T-helper 2 cell treated with Interferon-gamma antibody and Interleukin-4, amounts not matched to agents 5 μg/mL and 100 μg/mL, for 36 hours (primary cell): ENCODE results near the gene RIT2.
"Not testable (repeated sequence)": the region's sequence is repeated elsewhere in the genome, so short reads cannot be mapped to it uniquely, and the experiment has no call there.

Experiments used
- DNase-seq: peaks from one replicate; pipeline ENCODE4 v3.0.0; 2021; ENCODE audit warnings: low spot score
- H3K27ac Mint-ChIP-seq: one replicate; pipeline ENCODE4 v1.8.0; 2021; ENCODE audit warnings: mild to moderate bottlenecking, mixed read lengths
- H3K27me3 Mint-ChIP-seq: one replicate; pipeline ENCODE4 v1.8.0; 2021; ENCODE audit warnings: low read depth, mixed read lengths
- H3K36me3 Mint-ChIP-seq: one replicate; pipeline ENCODE4 v1.8.0; 2021; ENCODE audit warnings: low read depth, mixed read lengths
- H3K4me1 Mint-ChIP-seq: one replicate; pipeline ENCODE4 v1.8.0; 2021; ENCODE audit warnings: low read depth, mixed read lengths
- H3K4me3 Mint-ChIP-seq: one replicate; pipeline ENCODE4 v1.8.0; 2022; ENCODE audit warnings: mild to moderate bottlenecking, moderate library complexity, mixed read lengths
- H3K9me3 Mint-ChIP-seq: one replicate; pipeline ENCODE4 v1.8.0; 2021; ENCODE audit warnings: mixed read lengths

The RIT2 gene

DNA sequence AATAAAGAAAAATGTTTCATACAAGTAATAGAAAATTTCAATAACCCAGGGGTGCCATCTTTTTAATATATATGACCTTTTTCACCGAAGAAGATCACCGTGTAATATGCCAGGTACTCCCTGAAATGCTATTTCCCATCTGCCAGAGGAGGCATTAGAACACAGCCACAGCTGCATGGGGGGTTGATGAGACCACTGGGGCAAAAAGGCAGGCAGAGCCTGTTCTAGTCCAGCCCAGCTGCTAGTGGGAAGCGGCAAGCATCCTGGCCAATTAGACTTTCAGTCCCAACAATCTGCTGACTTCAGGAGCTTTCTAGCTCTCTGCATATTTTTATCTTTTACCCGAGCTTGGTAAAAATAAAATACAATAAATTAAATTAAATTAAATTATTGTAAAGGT, 362.6 kb downstream of the RIT2 start:
- H3K27me3 Mint-ChIP-seq = no peaks in the 10 kb centered on the region
- H3K27ac Mint-ChIP-seq = no peak overlapping the region
- peaks cover 12% of the 10 kb centered on the region for H3K9me3 Mint-ChIP-seq
- no peaks in the 10 kb centered on the region for H3K4me1 Mint-ChIP-seq
- DNase-seq = no peak
- no peaks in the 10 kb centered on the region for H3K36me3 Mint-ChIP-seq
- no peak overlapping the region for H3K4me3 Mint-ChIP-seq

DNA sequence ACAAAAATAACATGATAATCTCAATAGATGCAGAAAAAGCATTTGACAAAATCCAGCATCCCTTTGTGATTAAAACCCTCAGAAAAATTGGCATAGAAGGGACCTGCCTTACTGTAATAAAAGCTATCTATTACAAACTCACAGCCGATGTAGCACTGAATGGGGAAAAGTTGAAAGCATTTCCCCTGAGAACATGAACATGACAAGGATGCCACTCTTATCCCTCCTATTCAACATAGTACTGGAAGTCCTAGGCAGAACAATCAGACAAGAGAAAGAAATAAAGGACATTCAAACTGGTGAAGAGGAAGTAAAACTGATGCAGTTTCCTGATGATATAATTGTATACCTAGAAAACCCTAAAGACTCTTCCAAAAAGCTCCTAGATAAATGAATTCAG, 368.7 kb downstream of the RIT2 start:
- Mint-ChIP-seq H3K27ac (no peak overlapping the region), H3K9me3 (no peaks in the 10 kb centered on the region), H3K36me3 (no peaks in the 10 kb centered on the region), H3K27me3 (no peaks in the 10 kb centered on the region), H3K4me1 (no peaks in the 10 kb centered on the region), H3K4me3 (no peak overlapping the region)
- no peak for DNase-seq

DNA sequence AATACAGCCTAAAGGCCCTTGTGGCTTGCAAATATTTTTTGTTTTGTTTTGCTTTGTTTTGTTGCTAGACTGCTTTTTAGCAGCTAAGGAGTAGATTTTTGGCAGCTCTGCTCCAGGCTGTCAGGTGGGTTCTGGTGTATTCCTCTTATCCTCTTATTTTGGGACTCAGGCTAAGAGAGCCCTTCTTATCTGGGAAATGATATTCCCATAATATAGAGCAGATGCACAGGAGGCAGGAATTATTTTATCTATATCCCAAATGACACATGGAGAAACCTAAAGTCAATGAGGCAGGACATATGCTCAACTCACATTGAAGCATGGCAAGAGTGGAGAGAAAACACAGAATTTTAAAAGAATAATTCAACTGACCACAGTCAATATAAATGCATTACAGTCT, 369.6 kb downstream of the RIT2 start:
- Mint-ChIP-seq H3K4me1 (no peaks in the 10 kb centered on the region), H3K27ac (no peak overlapping the region), H3K9me3 (no peaks in the 10 kb centered on the region), H3K27me3 (no peaks in the 10 kb centered on the region), H3K36me3 (no peaks in the 10 kb centered on the region), H3K4me3 (no peak overlapping the region)
- no peak for DNase-seq

DNA sequence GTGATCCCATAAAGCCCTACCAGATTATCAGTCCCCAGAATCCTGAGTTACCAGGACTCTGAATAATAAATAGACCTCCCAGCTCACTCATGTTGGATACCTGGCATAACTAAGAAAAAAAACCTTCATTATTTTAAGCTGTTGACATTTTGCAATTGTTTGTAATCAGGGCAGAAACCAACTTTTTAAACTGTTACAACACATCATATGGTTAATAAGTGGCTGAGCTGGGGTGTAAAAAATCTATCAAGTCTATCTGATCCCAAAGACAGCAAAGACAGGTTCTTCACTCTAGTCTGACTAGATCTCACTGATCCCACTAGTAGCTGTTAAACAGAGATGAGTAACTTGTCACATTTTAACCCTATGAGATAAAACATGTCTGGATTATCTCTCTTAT, 370.3 kb downstream of the RIT2 start:
- H3K4me3 Mint-ChIP-seq = no peak overlapping the region
- no peaks in the 10 kb centered on the region for H3K27me3 Mint-ChIP-seq
- no peaks in the 10 kb centered on the region for H3K9me3 Mint-ChIP-seq
- H3K36me3 Mint-ChIP-seq = no peaks in the 10 kb centered on the region
- no peak for DNase-seq
- no peaks in the 10 kb centered on the region for H3K4me1 Mint-ChIP-seq
- H3K27ac Mint-ChIP-seq = no peak overlapping the region

DNA sequence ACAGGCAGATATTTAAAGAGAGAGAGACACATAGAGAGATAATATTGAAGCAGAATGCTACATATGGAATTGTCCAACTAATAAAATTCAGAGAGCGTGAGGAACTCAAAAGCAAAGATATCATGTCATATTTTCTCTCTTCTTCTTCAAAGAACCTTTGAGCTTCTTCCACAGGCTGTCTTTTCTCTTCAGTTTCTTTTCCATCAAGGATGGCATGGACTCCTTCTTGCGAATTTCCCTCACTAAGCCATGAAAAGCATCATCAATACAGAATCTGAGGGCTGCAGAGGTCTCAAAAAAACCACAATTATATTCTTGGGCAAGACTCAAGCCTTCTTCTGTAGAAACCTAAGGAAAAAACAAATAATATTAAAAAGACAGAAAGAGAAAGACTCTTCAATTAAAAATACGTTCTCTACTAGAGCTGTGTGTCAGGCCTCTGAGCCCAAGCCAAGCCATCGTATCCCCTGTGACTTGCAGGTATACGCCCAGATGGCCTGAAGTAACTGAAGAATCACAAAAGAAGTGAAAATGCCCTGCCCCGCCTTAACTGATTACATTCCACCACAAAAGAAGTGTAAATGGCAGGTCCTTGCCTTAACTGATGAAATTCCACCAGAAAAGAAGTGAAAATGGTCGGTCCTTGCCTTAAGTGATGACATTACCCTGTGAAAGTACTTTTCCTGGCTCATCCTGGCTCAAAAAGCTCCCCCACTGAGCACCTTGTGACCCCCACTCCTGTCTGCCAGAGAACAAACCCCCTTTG, 371.9 kb downstream of the RIT2 start:
- Mint-ChIP-seq H3K4me3 (no peak overlapping the region), H3K4me1 (no peaks in the 10 kb centered on the region), H3K9me3 (peaks cover under 1% of the 10 kb centered on the region), H3K27ac (no peak overlapping the region), H3K27me3 (no peaks in the 10 kb centered on the region), H3K36me3 (no peaks in the 10 kb centered on the region)
- no peak for DNase-seq

DNA sequence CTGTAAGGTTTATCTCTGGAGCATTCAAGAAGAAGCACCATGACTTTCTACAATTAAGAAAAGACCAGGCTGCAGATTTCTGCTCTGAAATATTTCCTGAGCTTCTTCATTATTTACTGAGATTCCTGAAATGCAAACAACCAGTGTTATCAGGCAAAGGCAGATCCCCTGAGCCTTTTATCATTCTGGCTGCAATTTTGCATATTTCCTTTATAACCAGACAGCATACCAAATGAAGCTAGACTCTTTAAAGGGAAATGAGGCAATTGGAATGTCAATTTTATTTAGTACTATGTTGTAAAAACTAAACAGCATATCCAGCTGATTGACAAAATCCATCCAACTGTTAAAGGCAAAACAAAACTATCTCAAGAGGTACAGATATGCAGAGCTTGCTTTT, 372.5 kb downstream of the RIT2 start:
- Mint-ChIP-seq H3K27ac (no peak overlapping the region), H3K4me3 (no peak overlapping the region), H3K9me3 (peaks cover 6% of the 10 kb centered on the region), H3K4me1 (no peaks in the 10 kb centered on the region), H3K36me3 (no peaks in the 10 kb centered on the region), H3K27me3 (no peaks in the 10 kb centered on the region)
- DNase-seq = no peak

DNA sequence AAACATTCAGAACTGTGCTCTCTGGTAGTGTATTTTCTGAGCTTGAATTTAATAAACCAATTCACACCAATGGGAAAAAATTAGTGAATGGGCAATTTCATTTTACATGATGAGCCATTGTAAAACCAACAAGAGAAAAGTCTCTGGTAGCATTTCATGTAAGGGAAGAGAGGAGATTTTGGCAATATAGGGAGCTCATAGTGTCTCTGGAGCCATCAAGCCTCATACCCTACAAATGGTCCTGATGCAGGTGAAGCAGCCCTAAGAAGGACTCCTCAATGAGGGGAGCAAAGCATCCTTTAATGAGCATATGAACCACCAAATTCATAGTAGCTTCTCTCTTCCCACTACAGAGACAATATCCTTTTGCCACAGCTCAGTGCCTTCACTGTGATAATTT, 373.0 kb downstream of the RIT2 start:
- Mint-ChIP-seq H3K36me3 (no peaks in the 10 kb centered on the region), H3K9me3 (peaks cover 8% of the 10 kb centered on the region), H3K4me3 (no peak overlapping the region), H3K27ac (no peak overlapping the region), H3K4me1 (no peaks in the 10 kb centered on the region), H3K27me3 (no peaks in the 10 kb centered on the region)
- DNase-seq = no peak

DNA sequence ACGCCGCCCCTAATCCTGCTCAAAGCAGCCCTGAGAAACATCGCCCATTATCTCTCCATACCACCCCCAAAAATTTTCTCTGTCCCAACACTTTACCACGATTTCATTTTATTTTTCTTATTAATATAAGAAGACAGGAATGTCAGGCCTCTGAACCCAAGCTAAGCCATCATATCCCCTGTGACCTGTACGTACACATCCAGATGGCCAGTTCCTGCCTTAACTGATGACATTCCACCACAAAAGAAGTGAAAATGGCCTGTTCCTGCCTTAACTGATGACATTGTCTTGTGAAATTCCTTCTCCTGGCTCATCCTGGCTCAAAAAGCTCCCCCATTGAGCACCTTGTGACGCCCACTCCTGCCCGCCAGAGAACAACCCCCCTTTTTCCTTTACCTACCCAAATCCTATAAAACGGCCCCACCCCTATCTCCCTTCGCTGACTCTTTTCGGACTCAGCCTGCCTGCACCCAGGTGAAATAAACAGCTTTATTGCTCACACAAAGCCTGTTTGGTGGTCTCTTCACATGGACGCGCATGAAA, 373.6 kb downstream of the RIT2 start:
- not testable (repeated sequence) for H3K4me1 Mint-ChIP-seq, DNase-seq, H3K9me3 Mint-ChIP-seq, H3K36me3 Mint-ChIP-seq, H3K4me3 Mint-ChIP-seq, H3K27me3 Mint-ChIP-seq, H3K27ac Mint-ChIP-seq

DNA sequence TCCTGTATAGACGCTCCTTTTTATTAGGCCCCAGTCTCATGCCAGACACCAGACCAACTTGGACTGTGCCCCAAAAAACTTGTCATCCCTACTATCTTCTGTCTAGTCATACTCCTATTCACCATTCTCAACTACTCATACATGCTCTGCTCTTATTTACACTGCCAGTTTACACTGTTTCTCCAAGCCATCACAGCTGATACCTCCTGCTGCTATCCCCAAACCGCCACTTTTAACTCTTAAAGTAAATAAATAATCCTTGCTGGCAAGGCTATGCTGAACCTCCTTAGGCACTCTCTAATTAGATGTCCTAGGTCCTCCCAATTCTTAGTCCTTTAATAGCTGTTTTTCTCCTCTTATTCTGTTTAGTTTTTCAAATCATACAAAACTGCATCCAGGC, 374.2 kb downstream of the RIT2 start:
- not testable (repeated sequence) for H3K4me3 Mint-ChIP-seq, H3K4me1 Mint-ChIP-seq, H3K27me3 Mint-ChIP-seq, H3K27ac Mint-ChIP-seq, DNase-seq, H3K36me3 Mint-ChIP-seq, H3K9me3 Mint-ChIP-seq

DNA sequence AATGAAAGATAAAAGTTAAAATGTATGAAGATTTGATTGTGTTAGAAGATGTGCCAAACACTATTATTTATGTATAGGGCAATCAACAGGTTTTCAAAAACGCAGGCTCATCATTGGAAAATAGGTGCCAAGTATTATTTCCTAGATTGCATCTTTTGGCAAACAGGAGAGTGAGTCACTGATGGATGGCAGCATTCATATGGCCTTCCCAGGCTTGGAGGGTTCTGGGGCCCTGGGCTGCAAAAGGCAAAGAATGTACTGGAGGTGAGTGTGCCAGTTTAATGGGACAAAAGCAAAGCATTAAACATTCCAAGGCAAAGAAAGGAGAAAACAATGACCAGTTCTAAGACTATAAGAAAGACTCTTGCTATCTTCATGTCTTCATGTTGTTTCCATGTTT, 379.4 kb downstream of the RIT2 start:
- Mint-ChIP-seq H3K9me3 (peaks cover 16% of the 10 kb centered on the region), H3K4me3 (no peak overlapping the region), H3K27me3 (no peaks in the 10 kb centered on the region), H3K27ac (no peak overlapping the region), H3K4me1 (no peaks in the 10 kb centered on the region), H3K36me3 (no peaks in the 10 kb centered on the region)
- no peak for DNase-seq

DNA sequence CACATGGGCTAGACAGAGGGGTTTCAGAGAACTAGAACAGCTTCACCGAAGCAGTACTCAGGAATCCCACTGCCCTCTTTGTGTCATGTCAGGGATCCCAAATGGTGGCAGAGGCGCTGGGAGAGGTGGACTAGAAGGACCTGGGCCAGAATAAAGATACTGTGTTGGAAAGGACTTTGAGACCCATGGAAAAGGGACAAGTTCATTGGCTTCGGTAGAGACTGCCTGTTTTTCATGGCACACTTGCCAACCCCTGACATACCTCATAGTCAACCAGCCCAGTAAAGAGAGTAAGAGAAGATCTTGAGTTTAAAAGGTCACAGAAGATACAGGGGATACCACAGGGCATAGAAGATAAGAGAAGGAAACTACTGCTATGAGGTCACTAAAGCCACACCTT, 381.0 kb downstream of the RIT2 start:
- H3K27me3 Mint-ChIP-seq = no peaks in the 10 kb centered on the region
- H3K4me3 Mint-ChIP-seq = no peak overlapping the region
- DNase-seq = no peak
- H3K4me1 Mint-ChIP-seq = no peaks in the 10 kb centered on the region
- peaks cover 20% of the 10 kb centered on the region for H3K9me3 Mint-ChIP-seq
- no peak overlapping the region for H3K27ac Mint-ChIP-seq
- no peaks in the 10 kb centered on the region for H3K36me3 Mint-ChIP-seq

DNA sequence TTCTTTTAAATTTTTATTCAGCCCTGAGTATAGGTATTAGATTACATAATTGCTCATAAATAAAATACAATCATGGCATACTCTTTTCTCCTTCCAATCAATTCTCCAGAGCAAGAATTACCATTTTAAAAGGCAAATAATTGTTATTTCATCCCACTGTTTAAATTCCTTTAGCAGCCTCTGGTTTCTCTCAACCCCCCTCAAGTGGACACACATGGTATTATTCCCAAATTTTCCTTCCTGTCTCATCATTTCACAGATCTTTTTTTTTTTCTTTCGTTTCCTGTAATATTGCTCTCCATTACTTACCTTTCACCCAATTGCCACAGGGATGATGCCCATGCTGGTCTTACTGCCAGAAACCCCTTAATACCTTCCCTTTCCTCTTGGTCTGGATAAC, 385.2 kb downstream of the RIT2 start:
- H3K4me1 Mint-ChIP-seq = no peaks in the 10 kb centered on the region
- no peak overlapping the region for H3K27ac Mint-ChIP-seq
- DNase-seq = no peak
- H3K9me3 Mint-ChIP-seq = peaks cover 21% of the 10 kb centered on the region
- H3K4me3 Mint-ChIP-seq = no peak overlapping the region
- no peaks in the 10 kb centered on the region for H3K27me3 Mint-ChIP-seq
- H3K36me3 Mint-ChIP-seq = no peaks in the 10 kb centered on the region

DNA sequence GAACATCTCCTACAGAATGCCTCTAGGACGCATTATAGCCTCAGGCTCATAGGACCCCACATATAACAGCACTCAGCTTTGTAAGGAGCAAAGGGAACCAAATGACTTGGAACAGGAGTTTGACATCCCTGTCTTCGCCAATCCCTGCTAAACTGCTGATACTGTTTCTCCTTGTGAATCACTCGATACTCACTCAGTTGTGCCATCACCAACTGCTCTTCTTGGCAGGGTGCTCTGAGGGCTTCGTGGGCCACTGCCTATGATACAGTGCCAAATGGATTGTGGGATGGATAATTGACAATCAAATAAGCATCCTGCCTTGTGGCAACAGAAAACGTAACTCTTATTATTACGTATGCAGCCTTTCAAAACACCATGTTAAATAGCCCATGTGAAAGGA, 396.3 kb downstream of the RIT2 start:
- Mint-ChIP-seq H3K27me3 (no peaks in the 10 kb centered on the region), H3K4me3 (no peak overlapping the region), H3K9me3 (peaks cover 12% of the 10 kb centered on the region), H3K4me1 (no peaks in the 10 kb centered on the region), H3K36me3 (no peaks in the 10 kb centered on the region), H3K27ac (no peak overlapping the region)
- DNase-seq = no peak

DNA sequence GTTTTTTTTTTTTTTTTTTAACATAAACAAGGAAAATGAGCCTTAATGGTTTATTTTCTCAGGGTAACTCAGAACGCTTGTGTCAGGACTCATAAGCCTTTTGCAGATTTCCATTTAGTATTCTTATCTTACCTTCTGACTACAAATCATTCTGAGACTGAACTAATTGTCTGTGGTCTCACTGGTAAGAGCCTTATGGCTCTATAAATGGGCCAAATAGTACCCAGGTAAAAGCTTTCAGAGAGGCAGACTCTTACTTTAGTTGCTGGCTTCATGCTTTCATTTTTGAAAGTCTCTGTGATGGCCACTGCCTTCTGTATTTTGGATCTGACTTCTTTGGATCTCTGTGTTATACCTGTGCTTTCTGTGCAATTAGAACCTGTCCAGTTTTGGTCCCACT, 403.4 kb downstream of the RIT2 start:
- Mint-ChIP-seq H3K9me3 (peaks cover 12% of the 10 kb centered on the region), H3K4me3 (no peak overlapping the region), H3K27me3 (no peaks in the 10 kb centered on the region), H3K4me1 (no peaks in the 10 kb centered on the region), H3K27ac (no peak overlapping the region), H3K36me3 (no peaks in the 10 kb centered on the region)
- no peak for DNase-seq

DNA sequence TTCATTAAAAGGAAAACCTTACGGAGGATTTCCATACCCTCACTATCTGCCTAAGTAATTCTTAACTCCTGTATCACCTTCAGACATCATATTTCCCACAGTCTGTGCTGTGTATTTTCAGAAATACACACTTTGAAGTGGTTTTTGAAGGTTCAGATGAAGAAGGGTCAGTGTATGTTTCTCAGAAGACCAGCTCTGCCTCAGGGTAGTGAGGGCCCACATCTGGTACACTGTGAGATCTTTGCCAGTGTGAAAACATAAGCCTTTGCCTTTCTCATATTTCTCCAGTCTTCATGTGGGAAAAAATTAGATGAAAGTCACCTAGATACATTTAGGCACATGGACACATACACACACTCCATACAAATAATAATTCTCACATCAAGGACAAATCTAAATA, 408.4 kb downstream of the RIT2 start:
- no peaks in the 10 kb centered on the region for H3K4me1 Mint-ChIP-seq
- no peaks in the 10 kb centered on the region for H3K36me3 Mint-ChIP-seq
- no peak for DNase-seq
- H3K27ac Mint-ChIP-seq = no peak overlapping the region
- H3K4me3 Mint-ChIP-seq = no peak overlapping the region
- H3K27me3 Mint-ChIP-seq = no peaks in the 10 kb centered on the region
- peaks cover 8% of the 10 kb centered on the region for H3K9me3 Mint-ChIP-seq
